Activated naive CD4-positive, alpha-beta T cell treated with anti-CD3 and anti-CD28 coated beads, Interleukin-2, amount 10 ng/mL, durations not matched to agents 5 hours and 36 hours (primary cell): Measurements from ENCODE around the gene KLK3. TPM values are rescaled to one million over a fixed set of nuclear protein-coding genes. Genes with fewer than 3 reads are reported as not detected.

Experiments used
- total RNA-seq, 2 experiments: library from RNA; stranded (reverse); gene quantifications; one replicate each; pipeline ENCODE4 v1.2.3, GENCODE V29; 2021

Gene KLK3
- not detected for total RNA-seq

DNA sequence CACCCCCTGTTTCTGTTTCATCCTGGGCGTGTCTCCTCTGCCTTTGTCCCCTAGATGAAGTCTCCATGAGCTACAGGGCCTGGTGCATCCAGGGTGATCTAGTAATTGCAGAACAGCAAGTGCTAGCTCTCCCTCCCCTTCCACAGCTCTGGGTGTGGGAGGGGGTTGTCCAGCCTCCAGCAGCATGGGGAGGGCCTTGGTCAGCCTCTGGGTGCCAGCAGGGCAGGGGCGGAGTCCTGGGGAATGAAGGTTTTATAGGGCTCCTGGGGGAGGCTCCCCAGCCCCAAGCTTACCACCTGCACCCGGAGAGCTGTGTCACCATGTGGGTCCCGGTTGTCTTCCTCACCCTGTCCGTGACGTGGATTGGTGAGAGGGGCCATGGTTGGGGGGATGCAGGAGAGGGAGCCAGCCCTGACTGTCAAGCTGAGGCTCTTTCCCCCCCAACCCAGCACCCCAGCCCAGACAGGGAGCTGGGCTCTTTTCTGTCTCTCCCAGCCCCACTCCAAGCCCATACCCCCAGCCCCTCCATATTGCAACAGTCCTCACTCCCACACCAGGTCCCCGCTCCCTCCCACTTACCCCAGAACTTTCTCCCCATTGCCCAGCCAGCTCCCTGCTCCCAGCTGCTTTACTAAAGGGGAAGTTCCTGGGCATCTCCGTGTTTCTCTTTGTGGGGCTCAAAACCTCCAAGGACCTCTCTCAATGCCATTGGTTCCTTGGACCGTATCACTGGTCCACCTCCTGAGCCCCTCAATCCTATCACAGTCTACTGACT lies at the start of gene KLK3:
Gene KLK3, plus strand, starts transcription at position 280 of the 775 bp plus-strand sequence. Its CDS starts 41 bp downstream, at position 321.

DNA sequence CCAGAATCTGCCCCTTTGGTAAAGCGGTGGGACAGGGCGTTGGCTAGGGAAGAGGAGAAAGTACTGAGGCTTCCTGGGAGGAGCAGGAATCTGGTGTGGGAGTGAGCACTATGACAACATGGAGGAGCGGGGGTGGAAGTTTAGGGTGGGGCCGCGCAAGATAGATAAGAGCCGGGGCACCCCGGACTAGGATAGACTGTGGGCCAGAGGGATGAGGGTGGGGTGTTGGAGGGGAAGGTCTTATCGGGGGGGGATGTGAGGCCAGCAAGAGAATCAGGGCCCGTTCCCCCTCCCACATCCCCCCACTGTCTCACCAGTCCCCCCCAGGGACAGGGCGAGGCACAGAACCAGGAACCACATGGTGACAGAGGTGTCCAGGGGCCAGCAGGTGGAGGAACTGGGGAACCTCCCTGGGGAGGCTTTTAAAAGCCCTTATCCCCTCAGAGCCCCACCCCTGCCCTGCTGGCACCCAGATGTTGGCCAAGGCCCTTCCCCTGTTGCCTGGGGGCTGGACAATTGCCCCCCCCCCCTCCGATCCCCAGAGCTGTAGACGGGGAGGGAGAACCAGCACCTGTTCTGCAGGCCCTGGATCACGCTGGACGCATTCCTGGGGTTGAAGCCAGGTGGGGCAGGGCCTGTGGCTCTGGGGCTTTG lies 31.2 kb upstream of the KLK3 start, which contains the start of gene KLK1:
Gene KLK1, minus strand, starts transcription at position 399 of the 654 bp plus-strand sequence. Its CDS starts 39 bp downstream, at position 360.

DNA sequence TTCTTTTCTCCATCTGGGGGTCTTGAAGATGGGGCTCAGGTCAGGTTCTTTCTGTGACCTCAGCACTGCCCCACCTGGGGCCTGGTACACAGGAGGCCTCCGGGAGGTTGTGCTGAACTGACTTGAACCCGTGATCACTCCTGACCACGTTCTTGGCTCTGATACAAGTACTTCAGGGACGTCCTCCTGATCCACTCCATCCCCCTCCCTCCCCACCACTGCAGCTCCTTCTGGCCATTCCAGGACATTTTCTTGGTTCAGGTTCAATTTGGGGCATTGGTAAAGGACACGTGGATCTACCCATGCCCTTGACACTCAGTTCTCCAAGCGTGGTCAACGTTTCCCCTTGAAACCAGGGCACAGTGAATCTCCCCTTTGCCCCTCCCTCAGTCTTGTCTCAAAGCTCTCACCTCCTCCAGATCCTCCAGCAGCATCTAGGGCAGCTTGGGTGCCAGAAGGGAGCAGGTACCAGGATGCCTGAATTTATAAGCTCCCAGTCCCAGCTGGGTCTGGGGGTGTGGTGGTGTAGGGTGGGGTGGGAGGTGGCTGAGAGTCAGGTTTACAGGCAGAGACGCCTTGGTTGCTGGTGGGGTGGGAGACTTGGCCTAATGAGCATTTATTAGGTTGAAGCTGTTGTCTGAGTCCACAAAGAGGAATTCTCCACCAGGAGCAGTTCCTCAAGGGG lies 21.5 kb upstream of the KLK3 start, which contains the start of gene KLK15:
Gene KLK15, minus strand, starts transcription at position 458 of the 685 bp plus-strand sequence. CDS start 2,082 bp downstream, outside the sequence.

DNA sequence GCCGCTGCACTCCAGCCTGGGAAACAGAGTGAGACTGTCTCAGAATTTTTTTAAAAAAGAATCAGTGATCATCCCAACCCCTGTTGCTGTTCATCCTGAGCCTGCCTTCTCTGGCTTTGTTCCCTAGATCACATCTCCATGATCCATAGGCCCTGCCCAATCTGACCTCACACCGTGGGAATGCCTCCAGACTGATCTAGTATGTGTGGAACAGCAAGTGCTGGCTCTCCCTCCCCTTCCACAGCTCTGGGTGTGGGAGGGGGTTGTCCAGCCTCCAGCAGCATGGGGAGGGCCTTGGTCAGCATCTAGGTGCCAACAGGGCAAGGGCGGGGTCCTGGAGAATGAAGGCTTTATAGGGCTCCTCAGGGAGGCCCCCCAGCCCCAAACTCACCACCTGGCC lies 18.3 kb downstream of the KLK3 start, which contains the start of gene KLK2:
Gene KLK2, plus strand, starts transcription at position 384 of the 400 bp plus-strand sequence. CDS start 35 bp downstream, outside the sequence.

Other genes with a start within 250 kb of the KLK3 start
- not detected for gene SYT3, start 215.0 kb upstream of the KLK3 start, total RNA-seq
- gene C19orf81, start 205.5 kb upstream of the KLK3 start, total RNA-seq = not detected
- not detected for gene SHANK1, start 135.1 kb upstream of the KLK3 start, total RNA-seq
- gene CLEC11A, start 131.6 kb upstream of the KLK3 start, total RNA-seq = under 1 TPM; 0.75 to 0.98 TPM
- not detected for gene GPR32, start 84.5 kb upstream of the KLK3 start, total RNA-seq
- gene ACP4, start 64.5 kb upstream of the KLK3 start, total RNA-seq = not detected
- under 1 TPM; 0.79 to 0.86 TPM for gene KLK1, start 31.1 kb upstream of the KLK3 start, total RNA-seq
- gene KLK15, start 21.3 kb upstream of the KLK3 start, total RNA-seq = not detected
- not detected for gene KLK2, start 18.5 kb downstream of the KLK3 start, total RNA-seq
- gene KLK4, start 56.5 kb downstream of the KLK3 start, total RNA-seq = not detected
- not detected for gene KLK5, start 98.1 kb downstream of the KLK3 start, total RNA-seq
- gene KLK6, start 114.7 kb downstream of the KLK3 start, total RNA-seq = not detected
- gene KLK7, start 129.0 kb downstream of the KLK3 start, total RNA-seq = not detected
- gene KLK8, start 146.7 kb downstream of the KLK3 start, total RNA-seq = not detected
- gene KLK10, start 164.8 kb downstream of the KLK3 start, total RNA-seq = not detected
- not detected for gene KLK11, start 171.7 kb downstream of the KLK3 start, total RNA-seq
- gene KLK12, start 180.1 kb downstream of the KLK3 start, total RNA-seq = not detected
- not detected for gene KLK13, start 210.2 kb downstream of the KLK3 start, total RNA-seq
- under 1 TPM in 1 of 2 experiments, not detected in 1; 0.41 TPM for gene KLK14, start 228.0 kb downstream of the KLK3 start, total RNA-seq